Neural cell (in vitro differentiated cells): ENCODE data around the gene MAP6. TPM values are rescaled to one million over a fixed set of nuclear protein-coding genes. Genes with fewer than 3 reads are reported as not detected.
A peak's percentile ranks its signal among the peaks of the same experiment; 100 is the strongest.

Experiments
- H2AFZ ChIP-seq: fragments of 200-600, 300-800 bp; sonication (generic), shearing (Covaris generic); 2 replicates; pipeline ENCODE4 v1.6.0; 2014; ENCODE audit warnings: low read depth, mild to moderate bottlenecking, antibody characterized with exemption, low read length, moderate library complexity
- H3F3A ChIP-seq: fragments of 200-600 bp; shearing (Covaris generic); 2 replicates; pipeline ENCODE4 v1.6.1; 2016; ENCODE audit warnings: mild to moderate bottlenecking, moderate library complexity, mixed read lengths, antibody characterized with exemption, low read length; ENCODE audit not compliant: insufficient read depth, poor library complexity, severe bottlenecking
- H3K27ac ChIP-seq: fragments of 200-600, 300-800 bp; sonication (generic), shearing (Covaris generic); 2 replicates; pipeline ENCODE4 v1.5.1; 2014; ENCODE audit warnings: mild to moderate bottlenecking, low read length, moderate library complexity
- H3K27me3 ChIP-seq: fragments of 300-800, 200-600 bp; sonication (generic), shearing (Covaris generic); 2 replicates; pipeline ENCODE4 v1.6.0; 2014; ENCODE audit warnings: mild to moderate bottlenecking, low read depth, low read length, moderate library complexity; ENCODE audit not compliant: insufficient read depth
- H3K36me3 ChIP-seq: fragments of 300-800, 200-600 bp; sonication (generic), shearing (Covaris generic); 2 replicates; pipeline ENCODE4 v1.5.1; 2014; ENCODE audit warnings: mild to moderate bottlenecking, antibody characterized with exemption, low read length, moderate library complexity; ENCODE audit not compliant: insufficient read depth
- H3K4me2 ChIP-seq: fragments of 300-800, 200-600 bp; sonication (generic), shearing (Covaris generic); 2 replicates; pipeline ENCODE4 v1.6.0; 2014; ENCODE audit warnings: mild to moderate bottlenecking, low read length
- H3K4me3 ChIP-seq: fragments of 300-800, 200-600 bp; sonication (generic), shearing (Covaris generic); 2 replicates; pipeline ENCODE4 v1.5.1; 2014; ENCODE audit warnings: mild to moderate bottlenecking, low read length, moderate library complexity
- H3K79me2 ChIP-seq: fragments of 200-600 bp; shearing (Covaris generic); replicated peaks from 2 replicates; pipeline ENCODE4 v1.6.0; 2014; ENCODE audit warnings: mild to moderate bottlenecking, low read length, moderate library complexity; ENCODE audit not compliant: insufficient read depth
- H3K9ac ChIP-seq: fragments of 300-800, 200-600 bp; sonication (generic), shearing (Covaris generic); 2 replicates; pipeline ENCODE4 v1.6.1; 2016; ENCODE audit warnings: mild to moderate bottlenecking, low read length, mixed read lengths
- H3K9me2 ChIP-seq: fragments of 200-600 bp; shearing (Covaris generic); 2 replicates; pipeline ENCODE4 v1.6.1; 2016; ENCODE audit warnings: mild to moderate bottlenecking, low read length, mixed read lengths; ENCODE audit not compliant: insufficient read depth
- H3K9me3 ChIP-seq: fragments of 200-600, 300-800 bp; sonication (generic), shearing (Covaris generic); 2 replicates; pipeline ENCODE4 v1.6.1; 2016; ENCODE audit warnings: mild to moderate bottlenecking, mixed run types, low read length, moderate library complexity, mixed read lengths
- H4K20me1 ChIP-seq: fragments of 200-600 bp; shearing (Covaris generic); 2 replicates; pipeline ENCODE4 v1.6.1; 2016; ENCODE audit warnings: mild to moderate bottlenecking, mixed run types; ENCODE audit not compliant: insufficient read depth
- CTCF ChIP-seq: fragments of 450-650 bp; IDR thresholded peaks from 2 replicates; pipeline ENCODE4 v1.5.1; 2014; ENCODE audit warnings: antibody characterized with exemption, mild to moderate bottlenecking, moderate library complexity; ENCODE audit not compliant: poor library complexity, severe bottlenecking
- EP300 ChIP-seq: fragments of 450-650 bp; conservative IDR thresholded peaks from 2 replicates; pipeline ENCODE4 v1.6.1; 2014; ENCODE audit warnings: antibody characterized with exemption, mild to moderate bottlenecking, moderate library complexity; ENCODE audit not compliant: poor library complexity, severe bottlenecking
- EZH2 ChIP-seq: fragments of 200-600, 300-800 bp; shearing (Covaris generic), sonication (generic); IDR thresholded peaks from 2 replicates; pipeline ENCODE4 v1.6.1; 2014; ENCODE audit warnings: antibody characterized with exemption, low read length, borderline replicate concordance, mild to moderate bottlenecking; ENCODE audit not compliant: insufficient read depth, poor library complexity, severe bottlenecking
- MXI1 ChIP-seq: fragments of 450-650 bp; conservative IDR thresholded peaks from 2 replicates; pipeline ENCODE4 v1.6.1; 2014; ENCODE audit warnings: antibody characterized with exemption, mild to moderate bottlenecking; ENCODE audit not compliant: poor library complexity, severe bottlenecking
- POLR2AphosphoS5 ChIP-seq: IDR thresholded peaks from 2 replicates; pipeline ENCODE4 v1.6.1; 2012
- RAD21 ChIP-seq: fragments of 450-650 bp; conservative IDR thresholded peaks from 2 replicates; pipeline ENCODE4 v1.6.1; 2014; ENCODE audit warnings: antibody characterized with exemption, mild to moderate bottlenecking, moderate library complexity
- REST ChIP-seq: IDR thresholded peaks from 2 replicates; pipeline ENCODE4 v1.6.1; 2012; ENCODE audit warnings: borderline replicate concordance
- SMC3 ChIP-seq: fragments of 450-650 bp; conservative IDR thresholded peaks from 2 replicates; pipeline ENCODE4 v1.6.1; 2014; ENCODE audit warnings: antibody characterized with exemption, mild to moderate bottlenecking, moderate library complexity; ENCODE audit not compliant: poor library complexity
- TAF1 ChIP-seq: IDR thresholded peaks from 2 replicates; pipeline ENCODE4 v1.6.1; 2012; ENCODE audit warnings: low read depth
- polyA plus RNA-seq: library from polyadenylated mRNA; depleted of rRNA; stranded (reverse); fragments of >200 nt; gene quantifications from 2 replicates; pipeline ENCODE4 v1.2.3, GENCODE V29; 2014

The MAP6 gene
- polyA plus RNA-seq, 1 donor from 2014 or later: 178 TPM

GRCh38 chr11:75625021-75625420 lies 43.8 kb downstream of the MAP6 start:
- Histone ChIP-seq H3K36me3 (no peaks in the 10 kb centered on the region), H3K9ac (peak overlapping the region; percentile 3), H3K9me2 (no peaks in the 10 kb centered on the region), H2AFZ (no peak overlapping the region), H3K79me2 (peaks cover 88% of the 10 kb centered on the region), H4K20me1 (no peaks in the 10 kb centered on the region), H3K4me3 (peak overlapping the region; percentile 8), H3K27me3 (no peaks in the 10 kb centered on the region), H3K9me3 (no peaks in the 10 kb centered on the region), H3K4me2 (no peak overlapping the region), H3K27ac (peak overlapping the region; percentile 63), H3F3A (peaks cover 3% of the 10 kb centered on the region)
- TF ChIP-seq EP300 (no peak), REST (peak; percentile 46), RAD21 (no peak), EZH2 (no peak)

GRCh38 chr11:75616281-75616680 lies 52.6 kb downstream of the MAP6 start:
- peak overlapping the region; percentile 85 for H3K27ac ChIP-seq
- no peak for TF ChIP-seq MXI1
- no peak for TF ChIP-seq TAF1
- TF ChIP-seq EZH2: no peak
- TF ChIP-seq REST: peak; percentile 19
- peak; percentile 30 for TF ChIP-seq RAD21
- peak; percentile 47 for TF ChIP-seq SMC3
- TF ChIP-seq CTCF: no peak
- peak; percentile 32 for TF ChIP-seq EP300
- no peak for TF ChIP-seq POLR2AphosphoS5
- no peaks in the 10 kb centered on the region for H3K36me3 ChIP-seq
- H3F3A ChIP-seq: peaks cover 4% of the 10 kb centered on the region
- H3K9ac ChIP-seq: peak overlapping the region; percentile 34
- peak overlapping the region; percentile 40 for H3K4me2 ChIP-seq
- H3K9me2 ChIP-seq: no peaks in the 10 kb centered on the region
- H3K27me3 ChIP-seq: no peaks in the 10 kb centered on the region
- H3K4me3 ChIP-seq: peak overlapping the region; percentile 35
- peaks cover 61% of the 10 kb centered on the region for H3K79me2 ChIP-seq
- H3K9me3 ChIP-seq: no peaks in the 10 kb centered on the region
- no peaks in the 10 kb centered on the region for H4K20me1 ChIP-seq
- H2AFZ ChIP-seq: no peak overlapping the region
